ENCODE results near the gene RXRA. TPM values are rescaled to one million over a fixed set of nuclear protein-coding genes. Genes with fewer than 3 reads are reported as not detected.
A peak's percentile ranks its signal among the peaks of the same experiment; 100 is the strongest.

The RXRA gene
- total RNA-seq, 1 donor from 2014 or later = 49.4 TPM

- Histone ChIP-seq H3K36me3 (no peaks in the 10 kb centered on the region), H3K4me3 (peak overlapping the region; percentile 35 to 47), H3K9me3 (no peaks in the 10 kb centered on the region), H3K27ac (peak overlapping the region; percentile 97), H3K27me3 (no peaks in the 10 kb centered on the region), H3K4me1 (peaks cover 48% of the 10 kb centered on the region)
- intact Hi-C loops (cut with DNase I) = loop anchor here (5.0 kb wide), 1 partner anchor 185 kb away; the partner anchor contains the start of gene COL5A1
- TF ChIP-seq CTCF (IDR thresholded peaks at IDR 0.05) = no peak
- no peak for TF ChIP-seq POLR2A (IDR thresholded peaks at IDR 0.05)
- TF ChIP-seq POLR2AphosphoS5 (IDR thresholded peaks at IDR 0.05; ENCODE audit: insufficient read depth in 1 of 2, low read depth in 1 of 2) = no peak
- DNase-seq (ENCODE audit: extremely low spot score in 2 of 2) = no peak
Measured at GRCh38 chr9:134456756-134457305, 130.6 kb downstream of the RXRA start.

DNA sequence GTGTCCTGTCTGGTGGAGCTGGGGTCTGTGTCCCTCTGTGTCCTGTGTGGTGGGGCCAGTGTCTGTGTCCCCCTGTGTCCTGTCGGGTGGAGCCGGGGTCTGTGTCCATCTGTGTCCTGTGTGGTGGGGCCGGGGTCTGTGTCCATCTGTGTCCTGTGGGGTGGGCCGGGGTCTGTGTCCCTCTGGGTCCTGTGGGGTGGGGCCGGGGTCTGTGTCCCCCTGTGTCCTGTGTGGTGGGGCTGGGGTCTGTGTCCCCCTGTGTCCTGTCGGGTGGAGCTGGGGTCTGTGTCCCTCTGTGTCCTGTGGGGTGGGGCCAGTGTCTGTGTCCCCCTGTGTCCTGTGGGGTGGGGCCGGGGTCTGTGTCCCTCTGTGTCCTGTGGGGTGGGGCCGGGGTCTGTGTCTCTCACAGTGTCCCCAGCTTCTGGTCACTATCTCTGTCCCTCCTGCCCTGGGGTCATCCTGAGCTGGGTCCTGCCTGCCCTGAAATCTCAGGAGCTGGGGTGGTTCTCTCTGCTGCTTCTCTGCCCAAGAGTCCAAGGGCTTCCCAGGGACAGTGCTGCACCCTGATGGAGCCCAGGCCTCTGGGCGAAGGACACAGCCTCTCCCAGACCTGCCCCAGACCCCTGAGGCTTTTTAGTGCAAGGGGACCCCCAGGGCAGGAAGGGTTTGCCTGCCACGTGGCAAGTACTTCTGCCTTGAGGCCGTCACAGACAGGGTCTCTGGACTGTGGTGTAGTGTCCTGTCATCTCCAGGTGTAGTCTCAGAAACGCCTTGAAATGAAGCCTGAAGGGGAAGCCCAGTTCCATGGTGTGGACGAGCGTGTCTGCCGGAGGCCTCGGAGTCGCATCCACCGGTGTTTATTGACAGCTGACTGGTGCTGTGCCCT lies 131.3 kb downstream of the RXRA start:
- H3K4me1 ChIP-seq = peaks cover 48% of the 10 kb centered on the region
- intact Hi-C loops (cut with DNase I) = loop anchor here (5.0 kb wide), 1 partner anchor 185 kb away; the partner anchor contains the start of gene COL5A1
- no peak for DNase-seq (ENCODE audit: extremely low spot score in 2 of 2)

DNA sequence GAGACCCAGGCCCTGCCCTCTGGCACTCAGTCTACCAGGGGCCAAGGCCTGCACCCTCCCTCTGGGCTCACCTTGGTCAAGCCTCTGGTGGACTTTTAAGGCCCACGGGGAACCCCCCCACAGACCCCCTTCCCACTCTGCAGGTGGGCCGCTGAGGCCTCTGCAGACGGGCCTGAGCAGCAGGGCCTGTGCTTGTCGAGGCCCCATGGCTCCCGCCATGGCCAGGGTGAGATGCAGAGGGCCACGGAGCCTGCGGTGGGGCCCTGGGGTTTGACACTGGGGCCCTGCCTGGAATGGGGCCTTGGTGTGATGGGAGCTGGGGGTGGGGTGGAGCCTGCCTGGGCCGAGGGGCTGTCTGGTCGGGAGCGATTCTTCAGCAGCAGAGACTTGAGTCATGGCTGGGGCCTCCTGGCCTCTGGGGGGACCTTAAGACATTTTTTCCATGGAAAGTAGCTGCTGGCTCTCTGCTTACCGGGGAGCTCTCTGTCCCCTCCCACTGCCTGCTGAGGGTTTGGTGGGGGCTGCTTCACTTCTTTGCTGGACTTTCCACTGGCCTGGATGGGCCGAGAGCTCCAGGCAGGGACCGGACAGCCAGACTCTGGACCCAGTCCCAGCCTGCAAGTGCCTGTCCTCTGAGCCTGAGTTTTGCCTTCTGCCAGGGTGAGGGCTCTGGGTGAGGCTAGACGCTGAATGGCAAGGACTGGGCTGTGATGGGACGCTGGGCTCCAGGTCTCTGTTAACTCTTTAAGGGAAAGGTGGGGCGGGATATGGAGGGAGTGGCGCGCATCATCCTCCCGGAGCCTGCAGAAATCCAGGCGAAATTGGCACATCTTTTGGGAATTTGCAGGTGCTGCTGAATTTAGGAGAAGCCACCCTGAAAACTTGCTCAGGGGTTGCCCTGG lies 132.2 kb downstream of the RXRA start:
- intact Hi-C loops (cut with DNase I) = loop anchor here (5.0 kb wide), 1 partner anchor 184 kb away; the partner anchor contains the start of gene COL5A1
- no peaks in the 10 kb centered on the region for H3K27me3 ChIP-seq
- no peak for DNase-seq (ENCODE audit: extremely low spot score in 2 of 2)
- H3K4me3 ChIP-seq = no peak overlapping the region
- no peaks in the 10 kb centered on the region for H3K36me3 ChIP-seq
- no peak for TF ChIP-seq POLR2AphosphoS5 (IDR thresholded peaks at IDR 0.05; ENCODE audit: insufficient read depth in 1 of 2, low read depth in 1 of 2)
- no peak for TF ChIP-seq POLR2A (IDR thresholded peaks at IDR 0.05)
- TF ChIP-seq CTCF (IDR thresholded peaks at IDR 0.05) = no peak
- H3K9me3 ChIP-seq = no peaks in the 10 kb centered on the region
- H3K4me1 ChIP-seq = peaks cover 48% of the 10 kb centered on the region
- peak overlapping the region; percentile 97 for H3K27ac ChIP-seq

More for the DNA sequence above, 131.3 kb downstream of the RXRA start:
- H3K36me3 ChIP-seq = no peaks in the 10 kb centered on the region
- H3K9me3 ChIP-seq = no peaks in the 10 kb centered on the region
- H3K27ac ChIP-seq = peak overlapping the region; percentile 97
- H3K4me3 ChIP-seq = no peak overlapping the region
- TF ChIP-seq CTCF (IDR thresholded peaks at IDR 0.05) (no peak), POLR2AphosphoS5 (IDR thresholded peaks at IDR 0.05; ENCODE audit: insufficient read depth in 1 of 2, low read depth in 1 of 2) (no peak), POLR2A (IDR thresholded peaks at IDR 0.05) (no peak)
- H3K27me3 ChIP-seq = no peaks in the 10 kb centered on the region

GRCh38 chr9:134459164-134459563 lies 132.9 kb downstream of the RXRA start:
- H3K4me1 ChIP-seq = peaks cover 48% of the 10 kb centered on the region
- H3K36me3 ChIP-seq = no peaks in the 10 kb centered on the region
- peak overlapping the region; percentile 97 for H3K27ac ChIP-seq
- no peaks in the 10 kb centered on the region for H3K27me3 ChIP-seq
- H3K4me3 ChIP-seq = no peak overlapping the region
- TF ChIP-seq POLR2A (IDR thresholded peaks at IDR 0.05) (no peak), CTCF (IDR thresholded peaks at IDR 0.05) (no peak), POLR2AphosphoS5 (IDR thresholded peaks at IDR 0.05; ENCODE audit: insufficient read depth in 1 of 2, low read depth in 1 of 2) (no peak)
- intact Hi-C loops (cut with DNase I) = loop anchor here (5.0 kb wide), 1 partner anchor 183 kb away; the partner anchor contains the start of gene COL5A1
- no peaks in the 10 kb centered on the region for H3K9me3 ChIP-seq
- DNase-seq (ENCODE audit: extremely low spot score in 2 of 2) = no peak

All from vagina (tissue), 2 donors.